BJ (cell line): Measurements from ENCODE around the gene MFAP2. TPM values are rescaled to one million over a fixed set of nuclear protein-coding genes. Genes with fewer than 3 reads are reported as not detected.

Source experiments
- CTCF ChIA-PET: fragments of 350-600 bp; formaldehyde crosslinking; extraction: SDS; loops from one replicate; lab custom pipeline; 2021; ENCODE audit warnings: antibody characterized with exemption, inconsistent platforms; lab: Yijun Ruan, JAX
- POLR2A ChIA-PET: fragments of 300-600 bp; sonication (Branson Sonifier 250); formaldehyde crosslinking; extraction: SDS; loops from one replicate; lab custom pipeline; 2021; ENCODE audit warnings: antibody characterized with exemption; lab: Charles Lee
- DNase-seq: peaks from one replicate; pipeline ENCODE4 v3.0.0-alpha.2; 2011; ENCODE audit warnings: low read depth
- H3K27me3 ChIP-seq: 2 replicates; pipeline ENCODE4 v1.6.0; 2011; ENCODE audit warnings: low read length; ENCODE audit not compliant: control insufficient read depth, insufficient read depth
- H3K36me3 ChIP-seq: 2 replicates; pipeline ENCODE4 v1.5.1; 2011; ENCODE audit warnings: low read length; ENCODE audit not compliant: control insufficient read depth, insufficient read depth
- H3K4me3 ChIP-seq: 2 replicates; pipeline ENCODE4 v1.5.1; 2011; ENCODE audit warnings: low read depth, mild to moderate bottlenecking, control low read depth, low read length
- polyA plus RNA-seq: library from polyadenylated mRNA; depleted of rRNA; stranded (reverse); fragments of >200 nt; gene quantifications from 2 replicates; pipeline ENCODE4 v1.2.3, GENCODE V29; 2011
- TF ChIP-seq, protein P1 (sequence below): IDR thresholded peaks from 2 replicates; pipeline ENCODE4 v1.5.1; 2011; ENCODE audit warnings: low read depth, mild to moderate bottlenecking, control low read depth, inconsistent platforms, low read length, moderate library complexity; ENCODE audit not compliant: insufficient read depth

Gene MFAP2
- polyA plus RNA-seq, 1 experiment: 115 TPM

DNA sequence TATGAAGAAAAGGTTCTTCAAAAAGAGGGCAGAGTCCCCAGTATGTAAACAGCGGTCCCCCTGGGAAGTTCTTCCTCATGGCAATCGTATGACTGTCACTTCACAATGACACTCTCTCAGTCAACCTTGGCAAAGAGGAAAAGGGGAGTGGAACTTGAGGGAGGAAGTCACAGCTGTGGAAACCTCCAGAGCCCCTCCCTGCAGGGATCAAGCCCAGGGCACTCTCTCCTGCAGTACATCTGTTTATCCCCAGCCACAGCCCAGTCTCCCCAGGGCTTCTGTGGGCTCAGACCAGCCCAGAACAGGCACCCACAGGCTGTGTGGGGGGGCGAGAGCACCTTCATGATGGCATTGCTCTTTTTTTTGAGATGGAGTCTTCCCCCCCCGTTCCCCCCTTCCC, 29.3 kb upstream of the MFAP2 start:
- no peak for DNase-seq
- no peak overlapping the region for H3K4me3 ChIP-seq
- ChIA-PET CTCF (interaction anchor here (1.0 to 1.9 kb wide), 3 partner anchors 8 to 58 kb away, joined by 3 to 10 read pairs (median 6); no protein-coding TSS in a partner anchor), POLR2A (no interaction called here)
- H3K27me3 ChIP-seq: no peaks in the 10 kb centered on the region
- TF ChIP-seq, protein P1, sequence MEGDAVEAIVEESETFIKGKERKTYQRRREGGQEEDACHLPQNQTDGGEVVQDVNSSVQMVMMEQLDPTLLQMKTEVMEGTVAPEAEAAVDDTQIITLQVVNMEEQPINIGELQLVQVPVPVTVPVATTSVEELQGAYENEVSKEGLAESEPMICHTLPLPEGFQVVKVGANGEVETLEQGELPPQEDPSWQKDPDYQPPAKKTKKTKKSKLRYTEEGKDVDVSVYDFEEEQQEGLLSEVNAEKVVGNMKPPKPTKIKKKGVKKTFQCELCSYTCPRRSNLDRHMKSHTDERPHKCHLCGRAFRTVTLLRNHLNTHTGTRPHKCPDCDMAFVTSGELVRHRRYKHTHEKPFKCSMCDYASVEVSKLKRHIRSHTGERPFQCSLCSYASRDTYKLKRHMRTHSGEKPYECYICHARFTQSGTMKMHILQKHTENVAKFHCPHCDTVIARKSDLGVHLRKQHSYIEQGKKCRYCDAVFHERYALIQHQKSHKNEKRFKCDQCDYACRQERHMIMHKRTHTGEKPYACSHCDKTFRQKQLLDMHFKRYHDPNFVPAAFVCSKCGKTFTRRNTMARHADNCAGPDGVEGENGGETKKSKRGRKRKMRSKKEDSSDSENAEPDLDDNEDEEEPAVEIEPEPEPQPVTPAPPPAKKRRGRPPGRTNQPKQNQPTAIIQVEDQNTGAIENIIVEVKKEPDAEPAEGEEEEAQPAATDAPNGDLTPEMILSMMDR: no peak
- peaks cover 2% of the 10 kb centered on the region for H3K36me3 ChIP-seq

DNA sequence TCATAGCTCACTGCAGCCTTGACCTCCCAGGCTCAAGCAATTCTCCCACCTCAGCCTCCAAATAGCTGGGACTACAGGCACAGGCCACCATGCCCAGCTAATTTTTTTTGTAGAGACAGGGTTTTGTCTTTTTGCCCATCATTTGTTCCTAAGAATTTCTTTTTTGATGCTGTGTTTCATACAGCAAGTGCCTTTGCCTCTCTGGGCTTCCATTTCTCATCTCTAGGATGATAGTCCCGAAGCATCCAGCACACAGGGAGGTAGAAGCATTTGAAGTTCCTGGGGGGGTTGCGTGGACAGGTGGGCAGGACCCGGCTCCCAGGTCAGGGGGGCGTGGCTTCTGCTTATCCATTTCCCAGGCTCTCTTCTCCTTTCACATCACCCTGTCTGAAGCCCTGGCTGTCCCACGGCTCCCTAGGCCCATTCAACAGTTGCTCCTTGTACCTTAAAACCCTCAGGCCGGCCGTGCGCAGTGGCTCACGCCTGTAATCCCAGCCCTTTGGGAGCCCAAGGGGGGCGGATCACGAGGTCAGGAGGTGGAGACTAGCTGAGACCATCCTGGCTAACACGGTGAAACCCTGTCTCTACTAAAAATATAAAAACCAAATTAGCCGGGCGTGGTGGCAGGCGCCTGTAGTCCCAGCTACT, 27.9 kb upstream of the MFAP2 start:
- ChIA-PET CTCF (no interaction called here), POLR2A (interaction anchor here (0.7 kb wide), 1 partner anchor 29 kb away, joined by 3 read pairs; no protein-coding TSS in a partner anchor)
- TF ChIP-seq, protein P1: no peak
- no peak for DNase-seq
- Histone ChIP-seq H3K27me3 (no peaks in the 10 kb centered on the region), H3K36me3 (peaks cover 2% of the 10 kb centered on the region), H3K4me3 (no peak overlapping the region)

- ChIA-PET CTCF (interaction anchor here (1.4 kb wide), 1 partner anchor 47 kb away, joined by 5 read pairs; no protein-coding TSS in a partner anchor), POLR2A (no interaction called here)
- Histone ChIP-seq H3K4me3 (no peak overlapping the region), H3K27me3 (no peaks in the 10 kb centered on the region), H3K36me3 (peaks cover 8% of the 10 kb centered on the region)
- TF ChIP-seq, protein P1: no peak
- no peak for DNase-seq
Measured at GRCh38 chr1:17007121-17007520, 26.7 kb upstream of the MFAP2 start.

DNA sequence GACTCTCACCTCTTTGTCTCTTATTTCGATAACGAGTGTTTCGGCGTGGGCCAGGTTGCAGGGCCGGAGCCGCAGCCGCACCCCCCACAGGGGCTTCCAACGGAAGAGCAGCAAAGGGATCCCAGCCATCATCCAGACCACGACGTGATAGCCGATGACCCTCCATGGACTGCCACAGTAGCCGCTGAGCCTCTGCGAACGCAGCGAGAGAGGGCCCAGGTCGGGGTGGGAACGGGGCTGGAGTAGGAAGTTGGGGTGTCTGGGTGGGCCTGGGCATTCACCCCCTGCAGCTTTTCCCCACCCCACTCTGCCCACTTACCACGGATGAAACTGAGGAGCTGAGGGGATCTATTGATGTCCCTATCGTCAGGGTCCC, 24.9 kb upstream of the MFAP2 start:
- TF ChIP-seq, protein P1: 0 out of 2 replicates have a peak, but pooled peaks have one; percentile 1
- H3K27me3 ChIP-seq: no peaks in the 10 kb centered on the region
- POLR2A ChIA-PET: no interaction called here
- H3K4me3 ChIP-seq: no peak overlapping the region
- peaks cover 14% of the 10 kb centered on the region for H3K36me3 ChIP-seq
- CTCF ChIA-PET: interaction anchor here (1.0 to 1.4 kb wide), 2 partner anchors 8 to 46 kb away, joined by 3 read pairs; no protein-coding TSS in a partner anchor
- no peak for DNase-seq

GRCh38 chr1:17004466-17005364, 24.3 kb upstream of the MFAP2 start:
- no peaks in the 10 kb centered on the region for H3K27me3 ChIP-seq
- TF ChIP-seq, protein P1: 0 out of 2 replicates have a peak, but pooled peaks have one; percentile 5
- ChIA-PET CTCF (interaction anchor here (1.3 to 1.4 kb wide), 2 partner anchors 24 to 45 kb away, joined by 3 read pairs; no protein-coding TSS in a partner anchor), POLR2A (no interaction called here)
- DNase-seq: no peak
- H3K36me3 ChIP-seq: peaks cover 14% of the 10 kb centered on the region
- no peak overlapping the region for H3K4me3 ChIP-seq
